ENCODE results near the gene BNIPL. TPM values are rescaled to one million over a fixed set of nuclear protein-coding genes. Genes with fewer than 3 reads are reported as not detected.

Gene BNIPL
- total RNA-seq, 2 experiments from 2014 or later = 0.52 to 0.54 TPM

GRCh38 chr1:151035167-151035566 lies 1.2 kb upstream of the BNIPL start:
- Mint-ChIP-seq H3K4me1 (no peaks in the 10 kb centered on the region), H3K36me3 (peaks cover 4% of the 10 kb centered on the region), H3K4me3 (no peak overlapping the region), H3K9me3 (no peaks in the 10 kb centered on the region), H3K27me3 (no peaks in the 10 kb centered on the region), H3K27ac (no peak overlapping the region)
- no peak for DNase-seq

- Mint-ChIP-seq H3K4me3 (no peak overlapping the region), H3K36me3 (peaks cover 4% of the 10 kb centered on the region)
- no peak for DNase-seq
Measured at GRCh38 chr1:151037032-151037431, 646 bp downstream of the BNIPL start.

GRCh38 chr1:151039521-151039920 lies 3.1 kb downstream of the BNIPL start:
- H3K27me3 Mint-ChIP-seq = no peaks in the 10 kb centered on the region
- H3K4me1 Mint-ChIP-seq = peaks cover 6% of the 10 kb centered on the region
- H3K9me3 Mint-ChIP-seq = no peaks in the 10 kb centered on the region
- H3K36me3 Mint-ChIP-seq = no peaks in the 10 kb centered on the region
- DNase-seq = no peak
- no peak overlapping the region for H3K27ac Mint-ChIP-seq
- no peak overlapping the region for H3K4me3 Mint-ChIP-seq

More at GRCh38 chr1:151037032-151037431, 646 bp downstream of the BNIPL start:
- Mint-ChIP-seq H3K4me1 (no peaks in the 10 kb centered on the region), H3K27ac (no peak overlapping the region), H3K27me3 (no peaks in the 10 kb centered on the region), H3K9me3 (no peaks in the 10 kb centered on the region)

- H3K4me3 Mint-ChIP-seq = no peak overlapping the region
- DNase-seq = peak; percentile 21
- no peak overlapping the region for H3K27ac Mint-ChIP-seq
- no peaks in the 10 kb centered on the region for H3K27me3 Mint-ChIP-seq
- peaks cover 22% of the 10 kb centered on the region for H3K4me1 Mint-ChIP-seq
- no peaks in the 10 kb centered on the region for H3K36me3 Mint-ChIP-seq
- no peaks in the 10 kb centered on the region for H3K9me3 Mint-ChIP-seq
Measured at GRCh38 chr1:151043163-151043562, 6.8 kb downstream of the BNIPL start.

GRCh38 chr1:151047591-151047924 lies 11.2 kb downstream of the BNIPL start, which contains the start of gene C1orf56:
TSS of gene C1orf56 (plus strand) at chr1:151047751. CDS start at chr1:151047848, 97 bp downstream.
- H3K27ac Mint-ChIP-seq = peak within 1 kb of the TSS; percentile 93
- no peaks in the 10 kb centered on the region for H3K9me3 Mint-ChIP-seq
- H3K27me3 Mint-ChIP-seq = no peaks in the 10 kb centered on the region
- peak within 1 kb of the TSS; percentile 90 for H3K4me3 Mint-ChIP-seq
- H3K4me1 Mint-ChIP-seq = peaks cover 48% of the 10 kb centered on the region
- peak; percentile 69 for DNase-seq
- H3K36me3 Mint-ChIP-seq = peaks cover 16% of the 10 kb centered on the region

GRCh38 chr1:151047925-151048644 lies 11.7 kb downstream of the BNIPL start:
- peaks cover 19% of the 10 kb centered on the region for H3K36me3 Mint-ChIP-seq
- H3K27ac Mint-ChIP-seq = peak overlapping the region; percentile 93
- H3K4me1 Mint-ChIP-seq = peaks cover 47% of the 10 kb centered on the region
- no peaks in the 10 kb centered on the region for H3K9me3 Mint-ChIP-seq
- H3K4me3 Mint-ChIP-seq = peak overlapping the region; percentile 90
- DNase-seq = peak; percentile 68
- H3K27me3 Mint-ChIP-seq = no peaks in the 10 kb centered on the region

GRCh38 chr1:151048645-151049032 lies 12.3 kb downstream of the BNIPL start:
- H3K27me3 Mint-ChIP-seq = no peaks in the 10 kb centered on the region
- H3K4me1 Mint-ChIP-seq = peaks cover 44% of the 10 kb centered on the region
- peaks cover 20% of the 10 kb centered on the region for H3K36me3 Mint-ChIP-seq
- no peak for DNase-seq
- no peaks in the 10 kb centered on the region for H3K9me3 Mint-ChIP-seq
- H3K27ac Mint-ChIP-seq = peak overlapping the region; percentile 93
- H3K4me3 Mint-ChIP-seq = peak overlapping the region; percentile 90

GRCh38 chr1:151049458-151049857 lies 13.1 kb downstream of the BNIPL start:
- H3K27me3 Mint-ChIP-seq = no peaks in the 10 kb centered on the region
- no peak overlapping the region for H3K4me3 Mint-ChIP-seq
- H3K36me3 Mint-ChIP-seq = peaks cover 28% of the 10 kb centered on the region
- no peak for DNase-seq
- H3K9me3 Mint-ChIP-seq = no peaks in the 10 kb centered on the region
- peak overlapping the region; percentile 64 for H3K27ac Mint-ChIP-seq
- H3K4me1 Mint-ChIP-seq = peaks cover 47% of the 10 kb centered on the region

GRCh38 chr1:151050051-151050688 lies 13.8 kb downstream of the BNIPL start:
- no peak for DNase-seq
- Mint-ChIP-seq H3K4me1 (peaks cover 53% of the 10 kb centered on the region), H3K27ac (peak overlapping the region; percentile 30), H3K27me3 (no peaks in the 10 kb centered on the region), H3K9me3 (no peaks in the 10 kb centered on the region), H3K36me3 (peaks cover 35% of the 10 kb centered on the region), H3K4me3 (no peak overlapping the region)

GRCh38 chr1:151051356-151052009 lies 15.1 kb downstream of the BNIPL start:
- Mint-ChIP-seq H3K27me3 (no peaks in the 10 kb centered on the region), H3K4me1 (peaks cover 58% of the 10 kb centered on the region), H3K4me3 (no peak overlapping the region), H3K36me3 (peaks cover 48% of the 10 kb centered on the region), H3K9me3 (no peaks in the 10 kb centered on the region), H3K27ac (peak overlapping the region; percentile 32)
- no peak for DNase-seq

GRCh38 chr1:151054971-151055547 lies 18.7 kb downstream of the BNIPL start:
- Mint-ChIP-seq H3K4me1 (peaks cover 53% of the 10 kb centered on the region), H3K9me3 (no peaks in the 10 kb centered on the region), H3K27ac (peak overlapping the region; percentile 95), H3K36me3 (peaks cover 70% of the 10 kb centered on the region), H3K4me3 (peak overlapping the region; percentile 32), H3K27me3 (no peaks in the 10 kb centered on the region)
- DNase-seq = no peak

GRCh38 chr1:151055581-151055980 lies 19.2 kb downstream of the BNIPL start:
- Mint-ChIP-seq H3K27ac (peak overlapping the region; percentile 95), H3K4me1 (peaks cover 54% of the 10 kb centered on the region), H3K4me3 (peak overlapping the region; percentile 96), H3K36me3 (peaks cover 68% of the 10 kb centered on the region), H3K27me3 (no peaks in the 10 kb centered on the region), H3K9me3 (no peaks in the 10 kb centered on the region)
- DNase-seq = no peak

GRCh38 chr1:151056149-151056548 lies 19.8 kb downstream of the BNIPL start:
- peak overlapping the region; percentile 96 for H3K4me3 Mint-ChIP-seq
- DNase-seq = no peak
- H3K27me3 Mint-ChIP-seq = no peaks in the 10 kb centered on the region
- H3K9me3 Mint-ChIP-seq = no peaks in the 10 kb centered on the region
- peaks cover 56% of the 10 kb centered on the region for H3K4me1 Mint-ChIP-seq
- peaks cover 68% of the 10 kb centered on the region for H3K36me3 Mint-ChIP-seq
- peak overlapping the region; percentile 95 for H3K27ac Mint-ChIP-seq

GRCh38 chr1:151058692-151059091 lies 22.3 kb downstream of the BNIPL start:
- peaks cover 58% of the 10 kb centered on the region for H3K4me1 Mint-ChIP-seq
- H3K27me3 Mint-ChIP-seq = no peaks in the 10 kb centered on the region
- peak overlapping the region; percentile 95 for H3K27ac Mint-ChIP-seq
- H3K36me3 Mint-ChIP-seq = peaks cover 53% of the 10 kb centered on the region
- no peaks in the 10 kb centered on the region for H3K9me3 Mint-ChIP-seq
- peak overlapping the region; percentile 96 for H3K4me3 Mint-ChIP-seq
- no peak for DNase-seq
